Pancreas (tissue), 10 donors: ENCODE data around the gene SLC39A8. TPM values are rescaled to one million over a fixed set of nuclear protein-coding genes. Genes with fewer than 3 reads are reported as not detected.
A peak's percentile ranks its signal among the peaks of the same experiment; 100 is the strongest.
"Not testable (repeated sequence)": the region's sequence is repeated elsewhere in the genome, so short reads cannot be mapped to it uniquely, and the experiment has no call there.

Source experiments
- ATAC-seq, 4 donors: fragments of 200-7000 bp; cut with Tn5 transposase; one replicate each; pipeline versions ENCODE4 v1.8.0 to v1.9.1; 2020; ENCODE audit warnings: mild to moderate bottlenecking in 4 of 4, moderate library complexity in 4 of 4
- DNase-seq, 6 donors: peaks; one replicate each; pipeline ENCODE4 v3.0.0-alpha.2; 2020
- FAIRE-seq: peaks from 2 replicates; lab custom pipeline; 2012; peaks lifted over from hg19 to GRCh38; lab: Jason Lieb, UNC
- H3K27ac ChIP-seq, 4 donors: fragments of 200-600 bp; sonication (generic); 1 replicate in 3 of 4; 2 replicates in 1 of 4; pipeline versions ENCODE4 v1.5.0 to v1.8.0; 2020
- H3K27me3 ChIP-seq, 4 donors: fragments of 200-600 bp; one replicate each; pipeline ENCODE4 v1.8.0; 2021
- H3K36me3 ChIP-seq, 3 donors: fragments of 200-600 bp; sonication (generic) in 1 of 3; one replicate each; pipeline versions ENCODE4 v1.5.0 to v1.8.0; 2020 to 2021
- H3K4me1 ChIP-seq, 3 donors: fragments of 200-600 bp; one replicate each; pipeline ENCODE4 v1.8.0; 2021
- H3K4me3 ChIP-seq, 4 donors: fragments of 200-600 bp; sonication (generic) in 2 of 4; one replicate each; pipeline versions ENCODE4 v1.5.0 to v1.8.0; 2020 to 2021
- H3K9me3 ChIP-seq, 4 donors: fragments of 200-600 bp; one replicate each; pipeline ENCODE4 v1.8.0; 2021
- CTCF ChIP-seq, 4 donors: fragments of 200-600 bp; sonication (generic) in 3 of 4; IDR thresholded peaks; one replicate each; pipeline versions ENCODE4 v1.5.0 to v1.8.0; 2021; ENCODE audit warnings: antibody characterized with exemption in 4 of 4
- WGBS, 2 donors: extraction: QIAGEN DNeasy Blood & Tissue Kit; methylation state at CpG; one replicate each; pipeline ENCODE4 v1.1.7; 2013; 5-methylcytosine and 5-hydroxymethylcytosine counted together
- intact Hi-C, 3 donors: fragments of 100-400 bp; cut with DNase I; formaldehyde crosslinking; loops; one replicate each; pipeline versions ENCODE4 v1.11.1 to v1.14.2; 2022
- polyA plus RNA-seq, 2 donors: library from polyadenylated mRNA; stranded (reverse); fragments of 200-250 nt; gene quantifications; one replicate each; pipeline ENCODE4 v1.2.3, GENCODE V29; 2013
- total RNA-seq, 6 donors: library from RNA; stranded (reverse); fragmentation: NEBNext Ultra II Directional in 4 of 6; extraction: Animal tissue kit (Norgen Biotek cat#: 25700) in 4 of 6; gene quantifications; one replicate each; pipeline versions ENCODE4 v1.2.1 to v1.2.4, GENCODE V29; 2021 to 2023
- donor health status: healthy with polysubstance abuse.
- donor health status: DM: no; HTN: no; CAD: no; lungs with moderate emphysema.
- donor health status: DM: no; HTN: no; CAD: no.
- donor health status: control.
- donor health status: control.
- donor health status: Bipolar disorder and iron deficiency.
- donor health status: DM: yes; HTN: yes; CAD: no.
- donor health status: DM: no; HTN: no; CAD: no.
- donor health status: DM: no; HTN: no; CAD: no.
- donor health status: DM: yes; HTN: yes; CAD: no.

The SLC39A8 gene
- total and polyA plus RNA-seq, 8 donors, result 9.9 to 46.8 (median 37.8) TPM

DNA sequence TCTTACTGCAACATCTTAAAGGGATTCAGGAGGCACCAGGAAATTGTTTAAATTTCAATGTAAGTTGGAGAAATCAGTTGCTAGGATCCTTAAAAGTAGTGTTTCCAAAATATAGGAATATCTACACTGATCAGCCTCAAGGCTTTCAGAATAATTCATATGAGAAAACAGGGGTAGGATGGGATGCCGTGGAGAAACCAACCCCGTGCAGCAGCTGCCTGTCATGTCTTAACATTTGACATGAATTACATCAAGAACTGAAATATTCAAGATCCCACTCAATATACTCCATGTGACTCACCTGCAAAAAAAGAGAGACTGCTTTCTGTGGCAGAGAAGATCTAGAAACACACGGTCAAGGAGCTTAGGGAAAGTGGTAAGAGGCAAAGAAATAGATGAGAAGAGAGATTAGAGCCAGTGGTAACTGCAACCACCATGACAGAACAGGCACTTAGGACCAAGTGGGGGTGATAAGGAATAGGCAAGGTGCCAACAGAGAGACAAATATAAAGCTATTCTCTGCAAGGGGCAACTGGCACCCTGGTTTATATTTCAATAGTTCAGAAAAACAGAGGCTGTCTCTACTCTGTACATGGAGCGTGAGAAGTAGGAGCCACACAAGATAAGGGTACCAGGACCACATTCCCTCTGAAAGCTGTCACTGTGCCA is 64.0 kb downstream of the SLC39A8 start:
- no peak for DNase-seq
- no peaks in the 10 kb centered on the region for H3K4me1 ChIP-seq
- WGBS, 2 donors, result 85 to 92% methylated on average over 4 of the region's 4 CpGs
- H3K4me3 ChIP-seq, result no peak overlapping the region
- TF ChIP-seq CTCF (IDR thresholded peaks at IDR 0.05), result no peak
- FAIRE-seq, result no peak
- intact Hi-C loops, result no loop called here
- no peaks in the 10 kb centered on the region for H3K9me3 ChIP-seq
- H3K27ac ChIP-seq, result no peak overlapping the region
- no peaks in the 10 kb centered on the region for H3K36me3 ChIP-seq
- ATAC-seq, result no peak
- no peaks in the 10 kb centered on the region for H3K27me3 ChIP-seq

- H3K4me1 ChIP-seq, ATAC-seq, H3K36me3 ChIP-seq, FAIRE-seq, H3K4me3 ChIP-seq, H3K9me3 ChIP-seq, H3K27me3 ChIP-seq, DNase-seq, H3K27ac ChIP-seq, intact Hi-C loops: not testable (repeated sequence)
- 96 to 97% methylated on average over 9 of the region's 9 CpGs for WGBS, 2 donors
These were observed 72.0 kb downstream of the SLC39A8 start for GRCh38 chr4:102273317-102273716.

- H3K9me3 ChIP-seq, result no peaks in the 10 kb centered on the region
- no peak overlapping the region for H3K4me3 ChIP-seq
- no peak overlapping the region for H3K27ac ChIP-seq
- 93 to 95% methylated on average over 8 of the region's 8 CpGs for WGBS, 2 donors
- H3K4me1 ChIP-seq, result no peaks in the 10 kb centered on the region
- ATAC-seq (no peak), DNase-seq (no peak), FAIRE-seq (no peak)
- TF ChIP-seq CTCF (IDR thresholded peaks at IDR 0.05), result no peak
- no peaks in the 10 kb centered on the region for H3K36me3 ChIP-seq
- H3K27me3 ChIP-seq, result no peaks in the 10 kb centered on the region
- intact Hi-C loops, result no loop called here
These were observed 73.0 kb downstream of the SLC39A8 start for GRCh38 chr4:102272318-102272717.

- DNase-seq (no peak), ATAC-seq (no peak), FAIRE-seq (no peak)
- Histone ChIP-seq H3K4me3 (no peak overlapping the region), H3K27me3 (no peaks in the 10 kb centered on the region), H3K36me3 (no peaks in the 10 kb centered on the region), H3K9me3 (no peaks in the 10 kb centered on the region), H3K27ac (no peak overlapping the region), H3K4me1 (no peaks in the 10 kb centered on the region)
- TF ChIP-seq CTCF (IDR thresholded peaks at IDR 0.05), result no peak
- intact Hi-C loops, result no loop called here
These were observed 76.9 kb downstream of the SLC39A8 start for GRCh38 chr4:102268355-102268754.

GRCh38 chr4:102263024-102263787 is 82.1 kb downstream of the SLC39A8 start:
- ATAC-seq, result peak in 3 of 4 donors; percentile 72 to 79 (median 76)
- H3K4me1 ChIP-seq, result no peaks in the 10 kb centered on the region
- WGBS, 2 donors, result 61 to 64% methylated on average over 3 of the region's 3 CpGs

More at GRCh38 chr4:102263024-102263787, 82.1 kb downstream of the SLC39A8 start:
- Histone ChIP-seq H3K27me3 (no peaks in the 10 kb centered on the region), H3K27ac (no peak overlapping the region), H3K9me3 (no peaks in the 10 kb centered on the region), H3K36me3 (no peaks in the 10 kb centered on the region), H3K4me3 (no peak overlapping the region)
- DNase-seq (no peak), FAIRE-seq (no peak)
- intact Hi-C loops, result no loop called here
- TF ChIP-seq CTCF (IDR thresholded peaks at IDR 0.05), result peak in 1 of 4 donors; percentile 16
